Common myeloid progenitor, CD34-positive (primary cell): ENCODE results near the gene CR1.
"Not testable (repeated sequence)": the region's sequence is repeated elsewhere in the genome, so short reads cannot be mapped to it uniquely, and the experiment has no call there.

Experiments used
- CTCF ChIA-PET: fragments of 350-600 bp; sonication (Branson Sonifier 250); formaldehyde crosslinking; loops from one replicate; lab custom pipeline; 2021; ENCODE audit warnings: antibody characterized with exemption; lab: Charles Lee
- POLR2A ChIA-PET: fragments of 350-600 bp; sonication (Branson Sonifier 250); formaldehyde crosslinking; loops from one replicate; lab custom pipeline; 2021; ENCODE audit warnings: antibody characterized with exemption; lab: Charles Lee
- DNase-seq, 3 donors: peaks; one replicate each; pipeline versions ENCODE4 v3.0.0 to v3.0.0-alpha.2; 2013
- H3K27ac ChIP-seq, 2 experiments: 1 replicate in 1 of 2; 2 replicates in 1 of 2; pipeline ENCODE4 v1.7.0; 2013; ENCODE audit warnings: inconsistent platforms in 2 of 2, low read length in 2 of 2, mild to moderate bottlenecking in 2 of 2, low read depth in 1 of 2, moderate library complexity in 1 of 2; ENCODE audit not compliant: severe bottlenecking in 2 of 2, insufficient read depth in 1 of 2, poor library complexity in 1 of 2
- H3K27me3 ChIP-seq, 5 experiments: replicated peaks in 2 of 5; 1 replicate in 3 of 5; 2 replicates in 2 of 5; pipeline versions ENCODE4 v1.6.1 to v1.7.0; 2013; ENCODE audit warnings: low read length in 4 of 5, mild to moderate bottlenecking in 2 of 5, moderate library complexity in 2 of 5, inconsistent platforms in 1 of 5; ENCODE audit not compliant: insufficient read depth in 5 of 5, control insufficient read depth in 4 of 5
- H3K36me3 ChIP-seq, 4 experiments: 1 replicate in 2 of 4; 2 replicates in 2 of 4; pipeline versions ENCODE4 v1.6.1 to v1.7.0; 2013; ENCODE audit warnings: low read length in 3 of 4, control low read depth in 1 of 4, mild to moderate bottlenecking in 1 of 4; ENCODE audit not compliant: control insufficient read depth in 4 of 4, insufficient read depth in 4 of 4
- H3K4me1 ChIP-seq, 4 experiments: 1 replicate in 3 of 4; 2 replicates in 1 of 4; pipeline versions ENCODE4 v1.6.1 to v1.7.1; 2013; ENCODE audit warnings: low read length in 3 of 4, mild to moderate bottlenecking in 3 of 4, control low read depth in 1 of 4, inconsistent platforms in 1 of 4, moderate library complexity in 1 of 4; ENCODE audit not compliant: control insufficient read depth in 4 of 4, insufficient read depth in 4 of 4; ENCODE audit errors: control extremely low read depth in 1 of 4
- H3K4me3 ChIP-seq, 7 experiments: 1 replicate in 4 of 7; 2 replicates in 3 of 7; pipeline versions ENCODE4 v1.5.1 to v1.7.0; 2013; ENCODE audit warnings: mild to moderate bottlenecking in 7 of 7, low read length in 6 of 7, moderate library complexity in 6 of 7, inconsistent platforms in 2 of 7, low read depth in 2 of 7, control low read depth in 1 of 7; ENCODE audit not compliant: insufficient read depth in 4 of 7, control insufficient read depth in 1 of 7; ENCODE audit errors: extremely low read depth in 1 of 7
- H3K9me3 ChIP-seq, 5 experiments: 1 replicate in 4 of 5; 2 replicates in 1 of 5; pipeline versions ENCODE4 v1.6.1 to v1.7.1; 2013; ENCODE audit warnings: low read length in 4 of 5, mild to moderate bottlenecking in 2 of 5, inconsistent platforms in 1 of 5, low read depth in 1 of 5, moderate library complexity in 1 of 5; ENCODE audit not compliant: control insufficient read depth in 4 of 5, insufficient read depth in 2 of 5; ENCODE audit errors: control extremely low read depth in 1 of 5
- WGBS: methylation state at CpG from one replicate; pipeline ENCODE4 v1.1.5; 2013; ENCODE audit not compliant: insufficient coverage; 5-methylcytosine and 5-hydroxymethylcytosine counted together

The CR1 gene

DNA sequence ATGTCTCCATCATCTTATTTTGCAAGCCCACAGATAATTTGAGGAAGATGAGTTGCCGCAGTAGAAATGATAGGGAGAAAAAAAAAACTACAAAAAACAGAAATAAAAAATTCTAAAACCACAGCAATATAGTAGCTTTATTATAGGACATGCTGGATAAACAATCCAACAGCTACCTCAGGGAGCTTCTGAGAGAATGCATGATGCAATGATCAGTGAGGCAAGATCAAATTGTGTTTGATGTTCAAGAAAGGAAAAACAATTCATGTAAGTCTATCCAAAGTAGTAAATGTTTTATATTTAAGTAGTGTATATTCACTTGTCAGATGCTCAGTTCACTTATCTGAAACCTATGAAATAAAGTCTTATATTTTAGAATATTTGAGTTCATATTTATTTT, 155.6 kb downstream of the CR1 start:
- peaks cover 0 to 5% (median 0%) of the 10 kb centered on the region in 4 experiments for H3K4me1 ChIP-seq
- DNase-seq, result no peak
- peaks cover 0 to 3% (median 0%) of the 10 kb centered on the region in 5 experiments for H3K27me3 ChIP-seq
- CTCF ChIA-PET, result interaction anchor here (2.2 kb wide), 1 partner anchor 32 kb away, joined by 5 read pairs; no protein-coding TSS in a partner anchor
- no peak overlapping the region for H3K27ac ChIP-seq
- H3K36me3 ChIP-seq, result no peaks in the 10 kb centered on the region
- POLR2A ChIA-PET, result interaction anchor here (0.6 kb wide), 1 partner anchor 100 kb away, joined by 6 read pairs; no protein-coding TSS in a partner anchor
- H3K4me3 ChIP-seq, result no peak overlapping the region
- no peaks in the 10 kb centered on the region for H3K9me3 ChIP-seq
- no CpG with 5 or more reads among the region's 1 CpG for WGBS

DNA sequence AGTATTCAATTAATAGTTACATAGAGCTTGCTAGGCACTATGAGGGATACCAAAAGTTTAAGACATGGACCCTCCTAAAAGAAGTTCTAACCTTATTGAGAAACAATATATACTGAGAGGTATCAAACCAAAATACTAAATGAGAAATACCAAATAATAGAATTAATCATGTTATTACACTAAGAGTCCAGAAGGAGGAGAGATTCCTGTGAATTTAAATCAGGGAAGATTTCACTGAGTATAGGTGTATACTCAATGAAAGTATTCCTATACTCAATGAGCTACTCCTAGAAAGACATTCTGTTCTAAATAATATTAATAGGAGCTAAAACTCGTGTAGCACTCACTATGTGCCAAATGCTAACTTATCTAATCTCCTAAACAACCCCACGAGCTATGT, 158.4 kb downstream of the CR1 start:
- Histone ChIP-seq H3K27ac (no peak overlapping the region), H3K36me3 (no peaks in the 10 kb centered on the region), H3K4me3 (no peak overlapping the region), H3K9me3 (no peaks in the 10 kb centered on the region), H3K4me1 (no peaks in the 10 kb centered on the region), H3K27me3 (no peaks in the 10 kb centered on the region)
- ChIA-PET CTCF (interaction anchor here (0.8 to 1.3 kb wide), 4 partner anchors 12 to 21 kb away, joined by 3 to 4 read pairs (median 3); no protein-coding TSS in a partner anchor), POLR2A (no interaction called here)
- no CpG with 5 or more reads among the region's 2 CpGs for WGBS
- DNase-seq, result no peak

DNA sequence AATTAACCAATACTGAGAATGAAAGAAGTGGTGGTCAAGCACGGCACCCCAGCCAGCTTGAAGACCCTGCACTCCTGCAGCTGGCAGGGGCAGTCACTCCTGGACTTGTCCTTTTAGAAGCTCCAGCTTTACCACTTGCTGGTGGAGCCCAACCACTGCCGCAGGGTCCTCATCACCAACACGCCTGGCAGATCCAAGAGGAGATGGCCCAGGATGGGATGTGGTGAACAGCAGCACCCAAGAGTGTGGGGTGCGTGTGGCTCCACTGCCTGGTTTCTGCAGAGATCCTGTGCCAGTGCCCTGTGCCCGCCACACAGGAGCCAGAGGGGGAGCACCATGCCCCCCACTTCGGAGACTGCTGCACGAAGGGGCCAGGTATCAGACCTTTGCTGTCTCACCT, 162.5 kb downstream of the CR1 start:
- no peak overlapping the region for H3K4me3 ChIP-seq
- no peaks in the 10 kb centered on the region for H3K36me3 ChIP-seq
- ChIA-PET POLR2A (no interaction called here), CTCF (interaction anchor here (1.3 kb wide), 1 partner anchor 79 kb away, joined by 3 read pairs; no protein-coding TSS in a partner anchor)
- H3K27ac ChIP-seq, result no peak overlapping the region
- no peaks in the 10 kb centered on the region for H3K4me1 ChIP-seq
- no peak for DNase-seq
- H3K9me3 ChIP-seq, result peaks cover 0 to 2% (median 0%) of the 10 kb centered on the region in 5 experiments
- WGBS, result 82% methylated on average over 7 of the region's 7 CpGs
- H3K27me3 ChIP-seq, result no peaks in the 10 kb centered on the region

DNA sequence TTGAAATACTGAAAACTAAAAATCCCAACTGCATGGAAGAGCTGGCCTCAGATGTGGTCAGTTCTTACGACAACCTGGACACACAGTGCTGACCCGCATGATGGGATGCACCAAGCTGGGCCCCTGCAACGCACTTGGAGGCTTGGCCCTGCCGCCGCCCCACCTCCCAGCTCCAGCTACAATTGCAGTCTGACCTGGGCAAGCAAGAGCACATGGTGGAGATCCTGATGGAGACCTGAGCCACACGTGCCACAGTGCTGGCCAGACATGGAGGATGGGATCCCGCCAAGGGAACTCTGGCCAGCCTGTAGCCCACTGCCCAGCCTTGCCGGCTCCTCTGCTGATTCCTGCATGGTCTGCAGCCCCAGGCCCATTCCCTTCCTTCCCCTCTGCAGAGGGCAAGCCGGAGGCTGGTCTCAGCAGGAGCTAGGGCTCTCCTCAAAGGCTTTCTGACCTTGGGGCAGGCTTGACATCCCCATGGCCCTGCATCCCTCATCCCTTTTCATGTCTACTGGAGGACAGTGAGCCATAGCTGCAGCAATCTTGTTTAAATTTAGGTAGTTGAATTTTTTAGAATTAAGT, 163.0 kb downstream of the CR1 start:
- no peak overlapping the region for H3K4me3 ChIP-seq
- WGBS, result 85% methylated on average over 9 of the region's 9 CpGs

DNA sequence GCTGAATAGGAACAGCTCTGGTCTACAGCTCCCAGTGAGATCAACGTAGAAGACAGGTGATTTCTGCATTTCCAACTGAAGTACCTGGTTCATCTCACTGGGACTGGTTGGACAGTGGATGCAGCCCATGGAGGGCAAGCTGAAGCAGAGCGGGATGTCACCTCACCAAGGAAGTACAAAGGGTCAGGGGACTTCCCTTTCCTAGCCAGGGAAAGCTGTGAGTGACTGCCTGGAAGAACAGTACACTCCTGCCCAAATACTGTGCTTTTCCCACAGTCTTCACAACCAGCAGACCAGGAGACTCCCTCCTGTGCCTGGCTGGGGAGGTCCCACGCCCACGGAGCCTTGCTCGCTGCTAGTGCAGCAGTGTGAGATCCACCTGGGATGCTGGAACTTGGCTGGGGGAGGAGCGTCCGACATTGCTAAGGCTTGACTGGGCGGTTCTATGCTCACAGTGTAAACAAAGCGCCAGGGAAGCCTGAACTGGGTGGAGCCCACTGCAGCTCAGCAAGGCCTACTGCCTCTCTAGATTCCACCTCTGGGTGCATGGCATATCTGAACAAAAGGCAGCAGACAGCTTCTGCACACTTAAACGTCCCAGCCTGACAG, 163.7 kb downstream of the CR1 start:
- no peaks in the 10 kb centered on the region for H3K4me1 ChIP-seq
- DNase-seq, result no peak
- POLR2A ChIA-PET, result no interaction called here
- peaks cover 0 to 5% (median 0%) of the 10 kb centered on the region in 5 experiments for H3K9me3 ChIP-seq
- H3K4me3 ChIP-seq, result no peak overlapping the region
- 86% methylated on average over 9 of the region's 10 CpGs for WGBS
- no peaks in the 10 kb centered on the region for H3K27me3 ChIP-seq
- H3K27ac ChIP-seq, result no peak overlapping the region
- CTCF ChIA-PET, result interaction anchor here (1.1 to 1.3 kb wide), 3 partner anchors 12 to 138 kb away, joined by 3 to 6 read pairs (median 3); no protein-coding TSS in a partner anchor
- no peaks in the 10 kb centered on the region for H3K36me3 ChIP-seq

More for the DNA sequence above, 163.0 kb downstream of the CR1 start:
- H3K9me3 ChIP-seq, result peaks cover 0 to 5% (median 0%) of the 10 kb centered on the region in 5 experiments
- H3K4me1 ChIP-seq, result no peaks in the 10 kb centered on the region
- no peaks in the 10 kb centered on the region for H3K36me3 ChIP-seq
- ChIA-PET CTCF (interaction anchor here (1.1 to 1.3 kb wide), 3 partner anchors 13 to 138 kb away, joined by 3 to 6 read pairs (median 3); no protein-coding TSS in a partner anchor), POLR2A (no interaction called here)
- H3K27ac ChIP-seq, result no peak overlapping the region
- no peaks in the 10 kb centered on the region for H3K27me3 ChIP-seq
- no peak for DNase-seq

DNA sequence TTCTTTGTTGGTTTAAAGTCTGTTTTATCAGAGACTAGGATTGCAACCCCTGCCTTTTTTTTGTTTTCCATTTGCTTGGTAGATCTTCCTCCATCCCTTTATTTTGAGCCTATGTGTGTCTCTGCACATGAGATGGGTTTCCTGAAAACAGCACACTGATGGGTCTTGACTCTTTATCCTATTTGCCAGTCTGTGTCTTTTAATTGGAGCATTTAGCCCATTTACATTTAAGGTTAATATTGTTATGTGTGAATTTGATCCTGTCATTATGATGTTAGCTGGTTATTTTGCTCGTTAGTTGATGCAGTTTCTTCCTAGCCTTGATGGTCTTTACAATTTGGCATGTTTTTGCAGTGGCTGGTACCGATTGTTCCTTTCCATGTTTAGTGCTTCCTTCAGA, 165.5 kb downstream of the CR1 start:
- H3K4me3 ChIP-seq, H3K9me3 ChIP-seq, DNase-seq, H3K27me3 ChIP-seq, H3K27ac ChIP-seq, H3K36me3 ChIP-seq, POLR2A ChIA-PET, H3K4me1 ChIP-seq, CTCF ChIA-PET: not testable (repeated sequence)
- WGBS, result no CpG with 5 or more reads among the region's 2 CpGs

DNA sequence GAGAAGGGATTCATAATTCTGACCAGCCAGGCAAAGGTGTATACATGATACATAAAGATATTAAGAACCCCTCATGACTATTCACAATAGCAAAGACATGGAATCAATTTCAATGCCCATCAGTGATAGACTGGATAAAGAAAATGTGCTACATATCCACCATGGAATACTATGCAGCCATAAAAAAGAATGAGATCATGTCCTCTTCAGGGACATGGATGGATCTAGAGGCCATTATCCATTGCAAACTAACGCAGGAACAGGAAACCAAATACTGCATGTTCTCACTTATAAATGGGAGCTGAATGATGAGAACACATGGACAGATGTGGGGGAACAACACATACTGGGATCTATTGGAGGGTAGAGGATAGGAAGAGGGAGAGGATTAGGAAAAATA, 170.4 kb downstream of the CR1 start:
- H3K27ac ChIP-seq, result no peak overlapping the region
- ChIA-PET POLR2A (no interaction called here), CTCF (interaction anchor here (1.0 to 1.3 kb wide), 2 partner anchors 12 to 86 kb away, joined by 3 read pairs; no protein-coding TSS in a partner anchor)
- H3K4me3 ChIP-seq, result no peak overlapping the region
- H3K27me3 ChIP-seq, result peaks cover 10 to 35% (median 12%) of the 10 kb centered on the region in 5 experiments
- H3K4me1 ChIP-seq, result peaks cover 0 to 25% (median 11%) of the 10 kb centered on the region in 4 experiments
- 83% methylated on average over 1 of the region's 1 CpG for WGBS
- H3K36me3 ChIP-seq, result no peaks in the 10 kb centered on the region
- peaks cover 0 to 8% (median 4%) of the 10 kb centered on the region in 5 experiments for H3K9me3 ChIP-seq
- DNase-seq, result no peak
